Stimulated activated CD4-positive, alpha-beta T cell treated with anti-CD3 and anti-CD28 coated beads, Interleukin-1b, Interleukin-23, amount 100 ng/mL, for 4 hours (primary cell): Measurements from ENCODE around the gene STPG1.

Experiments used
- DNase-seq, 2 donors: peaks; one replicate each; pipeline ENCODE4 v3.0.0-alpha.2; 2020; ENCODE audit warnings: low read depth in 2 of 2

STPG1 gene

DNA sequence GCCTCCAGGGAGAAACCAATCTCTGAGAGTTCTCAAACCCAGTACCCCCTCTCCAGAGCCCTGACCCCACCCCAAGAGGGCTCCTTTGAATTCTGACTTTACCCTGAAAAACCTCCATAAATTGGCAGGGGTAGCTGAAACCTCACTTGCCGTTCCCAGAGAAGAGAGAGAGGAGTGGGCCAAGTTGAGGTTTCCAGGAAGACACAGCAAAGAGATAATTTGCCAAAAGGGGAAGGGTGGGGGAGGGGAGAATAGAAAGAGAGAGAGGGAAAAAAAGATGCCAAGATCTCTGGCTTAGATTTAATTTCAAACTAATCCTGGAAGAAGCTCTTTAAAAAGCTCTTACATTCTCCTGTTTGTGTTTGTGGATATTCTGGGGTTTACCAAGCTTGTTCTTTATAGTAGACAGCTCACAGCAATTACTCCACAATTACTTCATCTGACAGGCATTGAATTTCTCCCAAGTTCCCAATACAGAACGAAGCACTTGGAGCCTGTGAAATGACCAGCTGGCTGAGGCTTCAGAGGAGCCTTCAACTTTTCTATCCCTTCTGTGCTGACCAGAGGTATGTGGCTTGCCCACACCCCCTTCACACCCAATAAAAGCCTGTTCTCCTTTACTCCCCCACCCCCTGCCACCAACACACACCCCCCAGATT, 95.5 kb downstream of the STPG1 start:
- no peak for DNase-seq

DNA sequence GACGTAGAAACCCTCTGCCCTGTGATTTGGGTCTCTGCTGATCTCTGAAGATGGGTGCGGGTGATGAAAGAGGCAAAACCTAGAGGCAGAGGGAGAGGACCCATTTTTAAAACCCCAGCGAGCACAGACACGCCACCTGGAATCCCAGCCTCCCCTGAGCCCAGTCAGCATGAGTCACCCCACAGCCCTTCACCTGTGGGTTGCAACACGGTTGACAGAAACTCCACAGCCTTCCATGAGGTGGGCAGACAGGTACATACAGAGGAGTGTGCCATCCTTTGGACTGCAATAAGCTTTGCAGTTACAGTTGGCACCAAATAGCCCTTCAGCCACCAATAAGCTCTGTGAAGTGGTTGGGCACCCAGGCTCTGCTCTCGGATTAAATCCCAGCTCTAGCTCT, 96.5 kb downstream of the STPG1 start:
- DNase-seq: no peak

DNA sequence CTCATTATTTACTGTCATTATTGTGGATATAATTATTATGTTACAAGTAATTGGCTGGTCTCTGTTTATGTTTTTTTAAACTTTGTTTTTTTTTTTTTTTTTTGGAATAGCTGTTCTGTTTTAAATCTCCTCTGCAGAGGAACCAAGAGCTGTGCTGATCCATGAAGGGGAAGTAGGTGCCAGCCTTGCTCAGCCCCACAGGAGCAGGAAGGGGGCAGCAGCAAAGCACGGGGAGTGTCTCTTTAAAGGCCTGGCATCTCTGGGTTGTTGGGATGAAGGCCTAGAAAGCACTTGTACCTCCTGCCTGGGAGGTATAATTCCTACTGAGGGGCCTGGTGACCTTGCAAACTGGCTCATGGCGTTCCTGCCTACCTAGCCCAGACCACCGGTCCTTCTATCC, 96.9 kb downstream of the STPG1 start:
- no peak for DNase-seq

- no peak for DNase-seq
Measured at GRCh38 chr1:24315391-24315790, 98.2 kb downstream of the STPG1 start.

DNA sequence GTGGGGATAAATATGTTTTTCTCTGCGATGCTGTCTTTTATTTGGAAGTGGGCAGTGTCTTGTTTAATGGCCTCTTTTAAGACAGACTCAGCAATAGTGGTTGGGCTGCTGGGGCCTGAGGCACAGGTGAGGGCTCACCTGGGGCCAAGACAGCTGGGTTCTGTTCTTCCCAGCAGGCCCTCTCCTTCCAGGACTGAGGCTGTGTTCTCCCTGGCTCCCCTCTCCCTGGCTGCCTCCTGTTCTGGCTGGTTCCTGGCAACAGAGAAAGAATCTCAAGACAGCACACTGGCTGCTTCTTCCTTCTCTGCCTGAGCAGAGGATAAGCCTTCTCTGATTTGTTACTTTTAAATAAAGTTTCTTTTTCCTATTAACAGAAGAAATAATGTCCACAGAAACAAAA, 101.8 kb downstream of the STPG1 start:
- no peak for DNase-seq

GRCh38 chr1:24311234-24311633, 102.3 kb downstream of the STPG1 start:
- no peak for DNase-seq

DNA sequence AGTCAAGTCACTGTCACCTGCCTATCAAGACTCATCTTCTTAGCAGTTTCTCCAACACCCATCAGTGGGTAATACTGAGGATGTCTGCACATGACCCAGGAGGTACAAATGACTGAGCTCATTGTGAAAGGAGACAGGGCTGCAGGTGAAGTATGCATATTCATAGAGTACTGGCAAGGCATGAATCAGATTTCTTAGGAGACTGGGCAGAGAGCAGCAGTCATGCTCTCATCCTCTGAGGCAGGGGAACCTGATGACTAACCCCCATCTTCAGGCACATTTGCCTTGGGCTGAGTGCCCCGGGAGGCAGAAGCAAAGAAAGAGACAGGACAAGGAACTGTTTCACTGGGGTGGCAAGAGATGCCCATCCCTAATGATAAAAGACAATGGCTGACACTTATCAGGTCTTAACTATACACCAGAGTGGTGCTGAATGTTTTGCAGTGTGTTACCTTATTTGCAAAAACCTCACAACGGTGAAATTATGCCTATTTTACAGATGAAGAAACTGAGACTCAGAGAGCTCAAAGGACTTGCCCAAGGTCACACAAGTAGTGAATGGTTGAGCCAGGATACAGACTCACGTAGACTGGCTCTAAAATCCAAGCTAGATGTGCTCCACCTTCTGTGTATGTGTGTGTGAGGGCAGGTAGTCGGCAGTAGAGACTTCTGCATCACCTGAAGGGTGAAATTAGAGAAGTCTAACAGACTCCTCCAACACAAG, 103.7 kb downstream of the STPG1 start:
- no peak for DNase-seq

DNA sequence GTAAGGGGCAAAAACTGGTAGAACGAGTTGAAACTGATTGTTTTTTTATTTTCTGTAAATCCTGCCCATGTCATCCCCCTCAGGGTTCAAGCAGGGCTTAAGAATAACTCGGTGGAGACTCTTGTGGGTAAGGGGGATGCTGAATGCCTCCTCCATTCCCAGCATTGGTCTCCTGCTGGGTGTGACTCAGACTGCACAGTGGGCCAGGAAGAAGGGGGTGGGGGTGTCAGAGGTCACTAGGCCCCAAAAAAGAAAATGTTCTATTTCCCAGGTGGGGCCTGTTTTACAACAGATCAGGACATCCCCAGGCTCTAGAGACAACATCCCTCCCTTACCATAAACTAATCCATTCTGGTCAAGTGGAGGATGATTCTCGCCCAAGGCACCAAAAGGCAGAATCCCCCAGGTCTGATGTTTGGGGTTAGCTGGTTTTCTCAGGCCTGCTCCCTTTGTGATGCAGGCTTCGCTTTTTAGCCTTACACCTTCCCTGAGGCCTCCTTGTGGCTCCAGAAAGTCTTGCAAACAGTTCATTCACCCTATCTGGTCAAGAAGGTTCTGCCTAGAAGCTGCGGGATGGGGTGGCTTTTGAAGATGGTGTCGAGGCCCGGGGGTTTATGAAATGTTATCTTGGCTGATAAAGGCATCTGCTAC, 105.1 kb downstream of the STPG1 start:
- no peak for DNase-seq
